C4-2B (cell line): Measurements from ENCODE around the gene PLGRKT.
"Not testable (repeated sequence)": the region's sequence is repeated elsewhere in the genome, so short reads cannot be mapped to it uniquely, and the experiment has no call there.

Source experiments
- H3K27ac ChIP-seq: fragments of 450-650 bp; 2 replicates; pipeline ENCODE4 v1.5.1; 2017
- ZFX ChIP-seq: fragments of 450-650 bp; IDR thresholded peaks from 2 replicates; pipeline ENCODE4 v1.6.1; 2017
- TF ChIP-seq, protein P1 (sequence below): fragments of 450-650 bp; conservative IDR thresholded peaks from 2 replicates; pipeline ENCODE4 v1.5.1; 2017; ENCODE audit warnings: mild to moderate bottlenecking

PLGRKT gene

DNA sequence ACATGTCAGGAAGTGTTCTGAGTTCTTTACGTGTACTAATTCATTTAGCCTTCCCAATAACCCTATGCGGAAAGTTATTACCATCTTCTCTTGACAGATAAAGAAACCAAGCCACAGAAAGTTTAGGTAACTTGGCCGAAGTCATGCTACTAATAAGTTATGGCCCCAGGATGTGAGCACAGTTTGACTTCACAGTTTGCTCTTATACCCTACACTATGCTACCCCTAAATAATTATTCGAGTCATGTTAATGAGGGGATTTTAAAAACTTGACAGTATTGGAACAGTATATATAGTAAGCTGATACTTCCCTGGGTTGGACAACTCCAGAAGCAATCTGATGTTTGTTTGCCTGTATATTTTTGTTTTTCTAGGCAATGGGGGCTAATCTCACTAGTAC lies 43.2 kb upstream of the PLGRKT start:
- no peak for TF ChIP-seq ZFX
- TF ChIP-seq, protein P1, sequence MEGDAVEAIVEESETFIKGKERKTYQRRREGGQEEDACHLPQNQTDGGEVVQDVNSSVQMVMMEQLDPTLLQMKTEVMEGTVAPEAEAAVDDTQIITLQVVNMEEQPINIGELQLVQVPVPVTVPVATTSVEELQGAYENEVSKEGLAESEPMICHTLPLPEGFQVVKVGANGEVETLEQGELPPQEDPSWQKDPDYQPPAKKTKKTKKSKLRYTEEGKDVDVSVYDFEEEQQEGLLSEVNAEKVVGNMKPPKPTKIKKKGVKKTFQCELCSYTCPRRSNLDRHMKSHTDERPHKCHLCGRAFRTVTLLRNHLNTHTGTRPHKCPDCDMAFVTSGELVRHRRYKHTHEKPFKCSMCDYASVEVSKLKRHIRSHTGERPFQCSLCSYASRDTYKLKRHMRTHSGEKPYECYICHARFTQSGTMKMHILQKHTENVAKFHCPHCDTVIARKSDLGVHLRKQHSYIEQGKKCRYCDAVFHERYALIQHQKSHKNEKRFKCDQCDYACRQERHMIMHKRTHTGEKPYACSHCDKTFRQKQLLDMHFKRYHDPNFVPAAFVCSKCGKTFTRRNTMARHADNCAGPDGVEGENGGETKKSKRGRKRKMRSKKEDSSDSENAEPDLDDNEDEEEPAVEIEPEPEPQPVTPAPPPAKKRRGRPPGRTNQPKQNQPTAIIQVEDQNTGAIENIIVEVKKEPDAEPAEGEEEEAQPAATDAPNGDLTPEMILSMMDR: no peak
- H3K27ac ChIP-seq: no peak overlapping the region

DNA sequence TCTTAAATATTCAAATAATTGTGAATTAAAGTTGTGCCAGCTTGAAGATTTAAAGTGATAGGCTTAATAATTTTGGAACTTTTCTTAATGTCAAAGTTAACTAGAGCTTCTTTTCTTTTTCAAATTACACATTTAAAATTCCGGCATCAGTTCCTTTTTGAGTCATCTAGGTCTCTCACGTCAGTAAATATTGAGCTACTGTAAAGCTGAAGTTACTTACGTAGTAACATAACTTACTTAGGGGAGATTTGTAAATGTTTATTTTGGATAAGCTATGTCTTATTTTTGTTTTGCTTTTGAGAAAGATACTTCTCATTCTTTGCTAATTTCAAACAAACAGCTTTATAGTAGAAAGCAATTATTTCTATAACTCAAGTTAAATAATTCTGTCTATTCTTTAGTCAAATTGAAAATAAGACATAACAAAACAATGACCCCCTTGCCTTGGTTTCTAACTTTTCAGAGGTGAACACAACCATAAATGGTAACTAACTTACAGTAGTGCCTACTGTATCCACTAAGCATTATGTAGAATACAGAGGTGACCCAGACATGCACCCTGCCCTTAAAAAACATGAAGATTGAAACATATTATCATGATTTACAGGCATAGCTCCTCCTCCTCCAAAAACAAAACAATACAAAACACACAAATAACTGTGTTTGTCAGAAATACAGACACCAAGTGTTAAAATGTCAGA lies 42.4 kb upstream of the PLGRKT start:
- TF ChIP-seq, protein P1: no peak
- no peak for TF ChIP-seq ZFX
- H3K27ac ChIP-seq: no peak overlapping the region

DNA sequence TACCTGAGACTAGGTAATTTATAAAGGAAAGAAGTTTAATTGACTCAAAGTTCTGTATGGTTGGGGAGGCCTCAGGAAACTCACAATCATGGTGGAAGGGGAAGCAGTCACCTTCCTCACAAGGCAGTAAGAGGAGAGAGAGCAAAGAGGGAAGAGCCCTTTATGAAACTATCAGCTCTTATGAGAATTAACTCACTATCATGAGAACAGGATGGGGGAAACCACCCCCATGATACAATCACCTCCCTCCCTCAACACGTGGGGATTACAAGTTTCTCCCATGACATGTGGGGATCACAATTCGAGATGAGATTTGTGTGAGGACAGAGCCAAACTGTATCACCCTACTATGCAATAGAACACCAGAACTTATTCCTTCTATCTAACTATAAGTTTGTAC lies 40.5 kb upstream of the PLGRKT start:
- no peak overlapping the region for H3K27ac ChIP-seq
- TF ChIP-seq ZFX: no peak
- TF ChIP-seq, protein P1: no peak

GRCh38 chr9:5475611-5476010 lies 37.9 kb upstream of the PLGRKT start:
- not testable (repeated sequence) for H3K27ac ChIP-seq

GRCh38 chr9:5470816-5471215 lies 33.1 kb upstream of the PLGRKT start:
- no peak overlapping the region for H3K27ac ChIP-seq
- TF ChIP-seq, protein P1: no peak
- TF ChIP-seq ZFX: no peak

DNA sequence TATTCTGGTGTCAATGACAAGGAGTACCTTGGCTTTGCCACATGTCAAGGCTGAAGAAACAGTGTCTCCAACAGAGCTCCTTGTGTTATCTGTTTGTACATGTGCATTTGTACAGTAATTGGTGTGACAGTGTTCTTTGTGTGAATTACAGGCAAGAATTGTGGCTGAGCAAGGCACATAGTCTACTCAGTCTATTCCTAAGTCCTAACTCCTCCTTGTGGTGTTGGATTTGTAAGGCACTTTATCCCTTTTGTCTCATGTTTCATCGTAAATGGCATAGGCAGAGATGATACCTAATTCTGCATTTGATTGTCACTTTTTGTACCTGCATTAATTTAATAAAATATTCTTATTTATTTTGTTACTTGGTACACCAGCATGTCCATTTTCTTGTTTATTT lies 32.4 kb upstream of the PLGRKT start:
- no peak overlapping the region for H3K27ac ChIP-seq
- TF ChIP-seq ZFX: no peak
- TF ChIP-seq, protein P1: no peak; the same call in 1 of the 2 replicates

GRCh38 chr9:5468850-5469249 lies 31.1 kb upstream of the PLGRKT start:
- H3K27ac ChIP-seq: no peak overlapping the region
- TF ChIP-seq, protein P1: no peak
- TF ChIP-seq ZFX: no peak

DNA sequence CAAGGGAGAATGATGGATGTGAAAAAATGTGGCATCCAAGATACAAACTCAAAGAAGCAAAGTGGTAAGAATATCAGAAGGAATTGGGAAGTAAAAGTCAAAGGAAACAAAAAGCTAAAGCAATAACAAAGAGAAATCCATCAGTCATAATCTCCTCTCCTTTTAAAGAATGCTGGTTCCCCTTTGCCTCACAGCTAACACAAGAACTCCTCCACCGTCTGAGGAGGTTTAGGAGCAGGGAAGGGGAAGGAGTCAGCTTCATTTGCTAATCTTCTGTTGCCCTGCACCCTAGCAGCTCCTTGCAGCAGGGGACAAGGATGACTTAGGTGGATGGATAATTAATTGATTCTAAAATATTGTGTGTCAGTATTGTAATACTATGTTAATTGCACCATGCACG lies 29.0 kb upstream of the PLGRKT start:
- TF ChIP-seq, protein P1: no peak
- TF ChIP-seq ZFX: no peak
- H3K27ac ChIP-seq: no peak overlapping the region
